Measurements from ENCODE around the gene SELENOM.
A peak's percentile ranks its signal among the peaks of the same experiment; 100 is the strongest.

SELENOM gene

DNA sequence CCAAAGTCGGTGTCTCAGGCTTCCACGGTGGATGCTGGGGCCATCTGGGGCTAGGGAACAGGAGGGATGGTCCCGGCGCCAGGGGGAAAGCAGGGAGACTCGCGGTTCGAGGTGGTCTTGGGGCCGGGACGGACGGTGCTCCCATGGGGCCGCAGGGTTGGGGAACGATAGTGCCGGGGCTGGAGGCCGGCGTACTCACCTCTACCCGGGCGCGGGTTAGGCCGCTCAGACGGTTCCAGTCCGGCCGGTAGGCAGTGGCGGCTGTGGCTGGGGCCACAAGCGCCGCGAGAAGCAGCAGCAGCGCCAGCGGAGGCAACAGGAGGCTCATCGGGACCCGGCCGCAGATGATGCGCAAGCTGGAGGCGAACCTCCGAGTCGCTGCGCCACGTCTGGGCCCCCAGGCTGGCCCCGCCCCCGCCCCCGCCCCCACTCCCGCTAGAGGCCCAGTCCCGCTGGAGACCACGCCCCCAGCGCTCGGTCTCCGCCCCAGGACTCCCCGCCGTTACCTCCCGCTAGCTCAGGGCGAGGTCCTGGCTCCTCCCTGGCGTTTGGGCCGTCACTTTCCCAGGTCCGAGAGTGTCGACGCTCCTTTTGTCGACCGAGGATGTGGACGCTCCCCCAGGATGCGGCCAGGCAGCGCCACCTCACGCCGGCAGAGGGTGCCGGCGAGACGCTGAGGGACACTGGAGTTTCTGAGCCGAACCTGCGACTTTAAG is at the start of gene SELENOM:
TSS of gene SELENOM (minus strand) at position 391 of the 716 bp plus-strand sequence. CDS start at position 328, 63 bp downstream.
- peak; percentile 76 for DNase-seq

- no peak for DNase-seq
These were observed 48.1 kb upstream of the SELENOM start for GRCh38 chr22:31155422-31155821.

DNA sequence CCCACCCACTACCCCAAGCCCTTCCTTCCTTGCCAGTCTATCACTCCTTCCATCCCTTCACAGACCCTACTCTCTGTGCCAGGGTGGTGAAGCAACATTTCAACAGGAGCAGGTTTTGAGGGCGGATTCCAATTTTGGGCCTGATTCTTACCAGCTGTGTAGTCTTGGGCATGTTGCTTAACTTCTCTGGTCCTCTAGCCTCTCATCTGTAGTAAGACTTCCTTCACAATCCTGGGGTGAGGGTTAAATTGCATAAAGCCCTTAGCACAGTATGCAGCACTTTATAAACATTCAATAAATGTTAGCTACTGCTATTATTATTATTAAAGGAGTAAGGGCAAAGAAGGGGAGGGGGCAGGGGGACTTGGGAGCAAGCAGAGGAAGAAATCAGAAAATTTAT is 47.6 kb upstream of the SELENOM start:
- no peak for DNase-seq

DNA sequence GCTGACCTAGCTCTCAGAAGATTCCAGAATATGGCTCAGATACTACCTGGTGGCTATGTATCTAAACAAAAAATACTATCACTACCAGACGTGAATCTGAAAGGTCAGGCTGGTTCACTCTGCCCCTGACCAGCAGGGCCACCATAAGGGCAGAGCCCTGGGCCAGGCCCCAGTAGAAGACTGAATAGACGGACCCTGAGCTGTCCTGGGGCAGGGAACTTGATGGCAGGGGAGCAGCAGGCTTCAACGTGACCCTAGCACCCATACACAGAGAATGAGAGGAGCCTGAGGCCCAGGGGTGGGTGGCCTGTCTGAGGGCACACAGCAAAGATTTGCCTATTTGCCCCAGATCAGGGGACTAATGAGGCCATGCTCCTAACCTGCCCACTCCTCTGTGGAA is 46.0 kb upstream of the SELENOM start:
- DNase-seq, result no peak

GRCh38 chr22:31151872-31152271 is 44.5 kb upstream of the SELENOM start:
- DNase-seq, result no peak

DNA sequence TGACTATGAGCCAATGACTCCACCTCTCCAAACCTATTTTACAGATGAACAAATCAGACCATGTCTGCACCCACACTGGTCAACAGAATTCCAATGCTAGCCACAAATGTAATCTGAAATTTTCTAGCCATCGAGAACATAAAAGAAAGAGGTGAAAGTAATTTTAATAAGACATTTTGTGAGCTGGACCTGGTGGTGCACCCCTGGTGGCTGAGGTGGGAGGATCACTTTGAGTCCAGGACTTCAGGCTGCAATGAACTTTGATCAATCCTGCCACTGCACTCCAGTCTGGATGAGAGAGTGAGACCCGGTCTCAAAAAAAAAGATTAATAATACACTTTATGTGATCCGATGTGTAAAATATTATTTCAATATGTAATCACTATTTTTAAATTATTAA is 43.2 kb upstream of the SELENOM start:
- no peak for DNase-seq

- peak; percentile 63 for DNase-seq
These were observed 41.7 kb upstream of the SELENOM start for GRCh38 chr22:31148953-31149627.

- no peak for DNase-seq
These were observed 41.1 kb upstream of the SELENOM start for GRCh38 chr22:31148488-31148887.

DNA sequence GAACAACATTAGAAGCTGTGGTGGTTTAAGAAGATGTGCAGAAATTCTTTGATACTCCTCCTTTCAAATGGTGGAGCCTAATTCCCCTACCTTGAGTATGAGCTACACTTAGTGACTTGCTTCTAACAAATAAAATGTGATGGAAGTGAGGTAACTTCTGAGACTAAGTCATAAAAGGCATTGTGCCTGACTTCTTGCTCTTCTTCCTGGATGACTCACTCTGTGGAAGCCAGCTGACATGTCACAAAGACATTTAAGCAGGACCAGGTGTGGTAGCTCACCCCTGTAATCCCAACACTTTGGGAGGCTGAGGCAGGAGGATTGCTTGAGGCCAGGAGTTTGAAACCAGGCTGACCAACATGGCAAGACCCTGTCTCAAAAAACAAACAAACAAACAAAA is 36.9 kb upstream of the SELENOM start:
- DNase-seq, result no peak

GRCh38 chr22:31143537-31143936 is 36.2 kb upstream of the SELENOM start:
- no peak for DNase-seq

GRCh38 chr22:31143038-31143437 is 35.7 kb upstream of the SELENOM start:
- no peak for DNase-seq

DNA sequence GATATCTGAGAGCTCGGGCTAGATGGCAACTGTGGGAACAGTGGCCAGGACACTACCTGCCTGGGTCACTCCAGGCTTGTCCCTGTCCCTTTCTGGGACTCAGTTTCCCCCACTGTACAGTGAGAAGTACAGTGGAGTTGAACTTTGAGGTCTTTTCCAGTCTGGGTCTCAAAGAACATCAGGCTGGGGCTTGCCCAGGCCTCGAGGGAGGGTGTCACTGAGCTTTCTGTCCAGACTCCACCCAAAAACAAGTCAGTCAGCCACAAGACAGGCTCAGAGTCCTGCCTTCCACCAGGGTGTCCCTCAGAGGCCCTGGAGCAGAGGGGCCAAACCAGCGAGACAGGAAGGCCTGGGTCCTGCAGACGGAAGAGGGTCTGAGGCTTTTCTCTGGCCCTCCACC is 34.9 kb upstream of the SELENOM start:
- DNase-seq, result no peak

- no peak for DNase-seq
These were observed 34.2 kb upstream of the SELENOM start for GRCh38 chr22:31141551-31141950.

DNA sequence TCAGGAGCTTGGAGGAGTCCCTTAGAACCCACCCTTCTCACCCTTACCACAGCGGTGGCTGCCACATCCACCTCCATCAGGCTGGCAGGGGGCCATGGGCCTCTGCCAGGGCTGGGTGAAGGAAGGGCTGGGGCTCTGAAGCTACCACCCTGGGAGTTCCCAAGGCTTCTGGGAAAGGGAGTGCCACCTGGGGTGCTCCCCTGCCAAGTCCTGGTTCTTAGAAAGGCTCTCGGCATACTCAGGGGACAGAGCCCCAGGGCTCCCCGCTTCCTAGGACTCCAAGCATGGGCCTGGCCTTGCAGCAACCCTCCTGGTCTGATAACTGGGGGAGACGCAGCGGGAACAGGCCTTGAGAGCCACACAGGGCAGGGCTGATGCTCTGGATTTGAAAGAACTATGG is 33.4 kb upstream of the SELENOM start:
- no peak for DNase-seq

GRCh38 chr22:31139866-31140716 is 32.7 kb upstream of the SELENOM start, which contains the start of gene PLA2G3:
TSS of gene PLA2G3 (minus strand) at chr22:31140508. CDS start at chr22:31140354, 154 bp downstream.
- no peak for DNase-seq

GRCh38 chr22:31139066-31139465 is 31.7 kb upstream of the SELENOM start:
- no peak for DNase-seq

DNA sequence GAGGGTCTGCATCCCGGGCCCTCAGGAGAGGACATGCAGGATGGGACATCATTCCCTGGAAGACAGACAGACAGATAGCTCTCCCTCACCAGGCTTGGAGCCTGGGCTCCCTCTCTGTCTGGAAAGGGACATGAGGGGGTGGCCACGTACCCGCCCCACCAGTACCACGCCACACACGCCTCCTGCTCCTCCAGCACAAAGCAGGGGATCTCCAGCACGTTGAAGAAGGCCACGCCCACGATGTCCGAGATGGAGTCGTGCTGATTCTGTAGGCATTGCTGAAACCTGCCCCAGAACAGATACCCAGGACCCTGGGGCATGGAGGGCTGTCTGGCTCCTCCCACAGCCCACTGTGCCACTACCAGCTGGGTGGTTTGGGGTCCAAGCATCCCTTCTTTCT is 30.8 kb upstream of the SELENOM start:
- DNase-seq, result no peak

- no peak for DNase-seq
These were observed 30.4 kb upstream of the SELENOM start for GRCh38 chr22:31137721-31138120.

DNA sequence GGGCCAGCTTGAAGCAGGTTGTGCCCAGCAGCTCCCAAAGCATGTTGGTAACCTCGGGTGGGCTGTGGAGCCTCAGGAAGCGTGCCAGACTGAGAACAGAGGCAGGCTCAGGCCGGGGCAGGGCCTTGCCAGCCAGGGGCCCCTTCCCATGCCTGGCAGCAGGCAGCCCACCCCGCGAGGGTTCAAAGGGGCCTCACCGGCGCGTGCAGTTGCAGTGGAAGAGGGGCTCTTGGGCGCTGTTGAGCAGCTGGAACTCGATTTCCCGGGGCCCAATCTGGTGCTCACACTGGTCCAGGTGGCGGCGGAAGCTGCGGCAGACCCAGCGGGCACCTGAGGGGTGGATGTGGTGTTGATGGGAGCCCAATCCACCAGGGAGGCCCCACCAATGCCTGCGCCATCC is 29.3 kb upstream of the SELENOM start:
- no peak for DNase-seq

DNA sequence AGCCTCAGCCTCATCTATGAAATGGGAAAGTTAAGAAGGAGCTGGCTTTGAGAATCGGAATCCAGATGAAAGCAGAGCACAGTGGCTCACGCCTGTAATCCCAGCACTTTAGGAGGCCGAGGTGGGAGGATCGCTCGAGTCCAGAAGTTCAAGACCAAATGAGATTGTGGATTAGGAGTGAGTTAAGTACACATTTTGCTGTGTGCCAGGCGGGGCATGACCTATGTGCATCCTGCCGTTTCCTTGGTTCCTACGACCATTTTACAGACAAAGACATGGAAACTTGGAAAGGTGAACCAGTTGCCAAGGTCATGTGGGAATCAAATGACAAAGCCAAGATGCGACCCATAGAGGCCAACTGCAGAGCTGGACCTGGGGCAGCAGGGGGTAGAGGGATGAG is 28.8 kb upstream of the SELENOM start:
- no peak for DNase-seq

DNA sequence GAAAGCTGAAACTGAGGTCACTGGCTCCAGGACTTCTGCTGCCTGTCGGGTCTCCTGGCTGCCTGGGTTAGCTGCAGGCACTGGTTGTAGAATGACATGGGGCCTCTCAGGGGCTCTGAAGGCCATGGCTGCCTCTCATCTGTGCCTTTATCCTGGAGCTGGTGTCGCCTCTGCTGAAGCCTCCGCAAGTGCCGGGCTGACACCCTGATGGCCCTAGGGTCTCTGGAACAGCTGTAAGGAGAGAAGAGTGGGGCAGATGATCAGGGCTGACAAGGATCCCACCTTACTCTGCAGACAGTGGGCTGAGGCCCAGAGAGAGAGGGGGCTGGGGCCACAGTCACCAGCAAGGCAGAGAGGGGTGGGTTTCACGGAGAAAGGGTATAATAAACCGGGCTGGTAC is 28.3 kb upstream of the SELENOM start:
- no peak for DNase-seq

DNA sequence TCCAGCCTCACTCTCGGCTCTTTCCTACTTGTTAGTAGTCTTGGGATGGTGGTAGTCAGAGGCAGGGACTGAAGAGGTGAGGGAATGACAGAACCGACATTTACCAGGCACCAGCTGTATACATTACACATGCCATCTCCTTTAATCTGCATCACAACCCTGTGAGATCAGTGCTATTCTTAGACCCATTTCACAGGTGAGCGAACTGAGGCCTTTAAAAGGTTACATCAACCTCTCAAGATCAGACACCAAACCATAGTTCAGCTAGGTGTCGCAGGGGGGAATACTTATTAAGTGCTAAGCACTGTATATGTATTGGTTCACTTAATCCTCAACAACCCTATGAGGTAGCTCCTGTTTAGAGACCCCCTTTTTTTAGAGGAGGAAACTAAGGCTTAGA is 27.3 kb upstream of the SELENOM start:
- DNase-seq, result no peak

- no peak for DNase-seq
These were observed 26.5 kb upstream of the SELENOM start for GRCh38 chr22:31133911-31134310.

GRCh38 chr22:31130873-31131272 is 23.5 kb upstream of the SELENOM start:
- no peak for DNase-seq
